Measurements from ENCODE around the gene ACTL6A. TPM values are rescaled to one million over a fixed set of nuclear protein-coding genes. Genes with fewer than 3 reads are reported as not detected.

The ACTL6A gene
- total RNA-seq, 4 donors from 2014 or later, result 12.1 to 27.8 (median 21.0) TPM

- H3K4me1 ChIP-seq, result peaks cover 4 to 8% of the 10 kb centered on the region in 2 donors
- H3K27ac ChIP-seq, result no peak overlapping the region
- intact Hi-C loops (cut with DNase I; ENCODE audit: low total_unique reads), result no loop called here
- H3K9me3 ChIP-seq, result no peaks in the 10 kb centered on the region
- no peak for ATAC-seq
- no peak overlapping the region for H3K4me3 ChIP-seq
- in situ Hi-C loops (cut with MboI; ENCODE audit: low sequenced_read_pairs in 4 of 4), result no loop called here
- no peak for DNase-seq
- H3K27me3 ChIP-seq, result no peaks in the 10 kb centered on the region
- TF ChIP-seq POLR2A (IDR thresholded peaks at IDR 0.05) (no peak), CTCF (IDR thresholded peaks at IDR 0.05 in 4 of 5, conservative IDR thresholded peaks at IDR 0.05 in 1 of 5) (no peak)
- no peaks in the 10 kb centered on the region for H3K36me3 ChIP-seq
These were observed 34.0 kb upstream of the ACTL6A start for GRCh38 chr3:179528772-179529171.

DNA sequence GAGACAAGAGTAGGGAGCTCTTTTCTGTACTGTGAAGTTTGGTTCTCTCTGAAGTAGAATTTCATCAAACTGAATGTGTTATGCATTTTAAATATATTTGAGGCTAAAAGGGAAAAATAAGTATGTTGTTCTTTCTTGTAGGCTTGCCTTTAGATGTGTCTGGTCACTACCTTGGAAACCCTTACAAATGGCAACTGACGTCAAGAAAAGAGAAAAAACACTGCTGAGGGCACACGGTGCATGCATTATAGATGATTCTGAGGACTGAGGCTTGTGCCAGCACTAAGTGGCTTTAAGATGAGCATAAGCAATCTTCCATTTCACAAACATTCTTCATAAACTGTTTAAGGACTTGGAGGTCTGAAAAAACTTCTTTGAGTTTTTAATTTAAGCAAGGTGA lies 31.1 kb upstream of the ACTL6A start:
- Histone ChIP-seq H3K27ac (no peak overlapping the region), H3K4me1 (peaks cover 3 to 5% of the 10 kb centered on the region in 2 donors), H3K9me3 (no peaks in the 10 kb centered on the region), H3K27me3 (no peaks in the 10 kb centered on the region), H3K4me3 (no peak overlapping the region), H3K36me3 (no peaks in the 10 kb centered on the region)
- intact Hi-C loops (cut with DNase I; ENCODE audit: low total_unique reads) (no loop called here), in situ Hi-C loops (cut with MboI; ENCODE audit: low sequenced_read_pairs in 4 of 4) (no loop called here)
- TF ChIP-seq POLR2A (IDR thresholded peaks at IDR 0.05) (no peak), CTCF (IDR thresholded peaks at IDR 0.05 in 4 of 5, conservative IDR thresholded peaks at IDR 0.05 in 1 of 5) (no peak)
- ATAC-seq, result no peak
- no peak for DNase-seq

- TF ChIP-seq CTCF (IDR thresholded peaks at IDR 0.05 in 4 of 5, conservative IDR thresholded peaks at IDR 0.05 in 1 of 5), result no peak
- no peak for TF ChIP-seq POLR2A (IDR thresholded peaks at IDR 0.05)
- Histone ChIP-seq H3K9me3 (no peaks in the 10 kb centered on the region), H3K4me3 (no peak overlapping the region), H3K36me3 (no peaks in the 10 kb centered on the region), H3K27me3 (no peaks in the 10 kb centered on the region), H3K4me1 (no peaks in the 10 kb centered on the region), H3K27ac (no peak overlapping the region)
- ATAC-seq (no peak), DNase-seq (no peak)
- intact Hi-C loops (cut with DNase I; ENCODE audit: low total_unique reads), result no loop called here
- in situ Hi-C loops (cut with MboI; ENCODE audit: low sequenced_read_pairs in 4 of 4), result no loop called here
These were observed 29.5 kb upstream of the ACTL6A start for GRCh38 chr3:179533274-179533673.

DNA sequence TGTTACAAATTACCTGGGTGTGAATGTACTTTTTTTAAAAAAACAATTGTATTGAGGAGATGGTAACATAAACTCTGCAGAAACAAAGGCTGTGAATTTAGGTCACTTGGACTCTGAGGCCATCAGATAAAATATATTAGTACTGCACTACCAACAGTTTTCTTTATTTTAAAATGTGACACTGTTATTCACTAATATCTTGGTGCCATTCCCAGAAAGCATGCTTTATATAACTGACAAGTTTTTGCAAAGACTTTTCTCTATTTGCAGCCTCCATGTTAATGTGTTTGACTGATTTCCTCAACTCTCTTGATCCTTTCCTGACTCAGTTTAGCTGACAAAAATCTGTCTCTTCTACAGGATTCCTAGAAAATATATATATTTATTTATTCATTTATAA lies 26.5 kb upstream of the ACTL6A start:
- H3K36me3 ChIP-seq, result no peaks in the 10 kb centered on the region
- DNase-seq (no peak), ATAC-seq (no peak)
- in situ Hi-C loops (cut with MboI; ENCODE audit: low sequenced_read_pairs in 4 of 4), result no loop called here
- TF ChIP-seq CTCF (IDR thresholded peaks at IDR 0.05 in 4 of 5, conservative IDR thresholded peaks at IDR 0.05 in 1 of 5) (no peak), POLR2A (IDR thresholded peaks at IDR 0.05) (no peak)
- H3K4me1 ChIP-seq, result no peaks in the 10 kb centered on the region
- no peak overlapping the region for H3K4me3 ChIP-seq
- H3K27me3 ChIP-seq, result no peaks in the 10 kb centered on the region
- no peak overlapping the region for H3K27ac ChIP-seq
- H3K9me3 ChIP-seq, result no peaks in the 10 kb centered on the region
- intact Hi-C loops (cut with DNase I; ENCODE audit: low total_unique reads), result no loop called here

- ATAC-seq, result no peak
- in situ Hi-C loops (cut with MboI; ENCODE audit: low sequenced_read_pairs in 4 of 4), result no loop called here
These were observed 21.6 kb upstream of the ACTL6A start for GRCh38 chr3:179541094-179541493.

More at GRCh38 chr3:179541094-179541493, 21.6 kb upstream of the ACTL6A start:
- no peak overlapping the region for H3K4me3 ChIP-seq
- intact Hi-C loops (cut with DNase I; ENCODE audit: low total_unique reads), result no loop called here
- no peak overlapping the region for H3K27ac ChIP-seq
- H3K27me3 ChIP-seq, result no peaks in the 10 kb centered on the region
- no peaks in the 10 kb centered on the region for H3K36me3 ChIP-seq
- no peaks in the 10 kb centered on the region for H3K9me3 ChIP-seq
- H3K4me1 ChIP-seq, result no peaks in the 10 kb centered on the region
- DNase-seq, result no peak
- TF ChIP-seq POLR2A (IDR thresholded peaks at IDR 0.05) (no peak), CTCF (IDR thresholded peaks at IDR 0.05 in 4 of 5, conservative IDR thresholded peaks at IDR 0.05 in 1 of 5) (no peak)

Data from gastrocnemius medialis (tissue), 4 donors.